Keratinocyte (primary cell): Measurements from ENCODE around the gene CBL.

Source experiments
- CTCF ChIP-seq, 3 experiments: IDR thresholded peaks in 1 of 3; conservative IDR thresholded peaks in 1 of 3; optimal IDR thresholded peaks in 1 of 3; 2 replicates in 2 of 3; 3 replicates in 1 of 3; pipeline versions ENCODE3 to v1.5.1; 2011; ENCODE audit warnings: low read length in 3 of 3, mild to moderate bottlenecking in 3 of 3, moderate library complexity in 2 of 3, control low read depth in 1 of 3, inconsistent platforms in 1 of 3; ENCODE audit not compliant: insufficient read depth in 2 of 3; ENCODE audit errors: extremely low read depth in 1 of 3
- EZH2 ChIP-seq: IDR thresholded peaks from one replicate; pipeline ENCODE4 v1.6.1; 2012; ENCODE audit warnings: inconsistent platforms, mild to moderate bottlenecking, low read length, moderate library complexity

- no peak for TF ChIP-seq CTCF (optimal IDR thresholded peaks at IDR 0.05 in 1 of 3, IDR thresholded peaks at IDR 0.05 in 1 of 3, conservative IDR thresholded peaks at IDR 0.05 in 1 of 3; ENCODE audit: extremely low read depth in 1 of 3, insufficient read depth in 2 of 3, low read length in 3 of 3)
- no peak for TF ChIP-seq EZH2
Observed at GRCh38 chr11:119309953-119310681, 104.0 kb downstream of the CBL start.
